Caco-2 (cell line): ENCODE measurements around the gene ANKLE1. TPM values are rescaled to one million over a fixed set of nuclear protein-coding genes. Genes with fewer than 3 reads are reported as not detected.
A peak's percentile ranks its signal among the peaks of the same experiment; 100 is the strongest.

Experiments
- BruUV-seq: library from RNA; stranded (reverse); fragments of 400-500 nt; replicated peaks from 2 replicates; lab custom pipeline; 2021; lab: Mats Ljungman, UMichigan
- CTCF ChIA-PET: fragments of 300-600 bp; sonication (Branson Sonifier 250); formaldehyde crosslinking; loops from one replicate; lab custom pipeline; 2022; ENCODE audit warnings: antibody characterized with exemption; lab: Charles Lee
- POLR2A ChIA-PET: fragments of 300-600 bp; sonication (Branson Sonifier 250); formaldehyde crosslinking; loops from one replicate; lab custom pipeline; 2022; ENCODE audit warnings: antibody characterized with exemption; lab: Charles Lee
- DNase-seq, 2 experiments: peaks; one replicate each; pipeline versions ENCODE4 v3.0.0 to v3.0.0-alpha.2; 2020 to 2022
- H3K27me3 ChIP-seq: replicated peaks from 2 replicates; pipeline ENCODE4 v1.6.0; 2011; ENCODE audit warnings: low read length; ENCODE audit not compliant: control insufficient read depth, insufficient read depth
- H3K36me3 ChIP-seq: 2 replicates; pipeline ENCODE4 v1.5.1; 2011; ENCODE audit warnings: low read length; ENCODE audit not compliant: control insufficient read depth, insufficient read depth
- H3K4me1 ChIP-seq: fragments of 250-450 bp; sonication (Bioruptor Pico); 2 replicates; pipeline ENCODE4 v1.5.1; 2020; ENCODE audit warnings: mild to moderate bottlenecking
- H3K4me3 ChIP-seq: 2 replicates; pipeline ENCODE4 v1.5.1; 2011; ENCODE audit warnings: low read depth, mild to moderate bottlenecking, control low read depth, low read length
- H3K9me3 ChIP-seq: fragments of 250-450 bp; sonication (Bioruptor Pico); 2 replicates; pipeline ENCODE4 v1.5.1; 2020; ENCODE audit warnings: mild to moderate bottlenecking, moderate library complexity
- H3K27ac Mint-ChIP-seq: one replicate; pipeline ENCODE4 v1.8.0; 2022; ENCODE audit warnings: mixed read lengths; ENCODE audit not compliant: unreplicated experiment
- H3K27me3 Mint-ChIP-seq: one replicate; pipeline ENCODE4 v1.8.0; 2022; ENCODE audit warnings: mixed read lengths; ENCODE audit not compliant: insufficient read depth, unreplicated experiment
- H3K36me3 Mint-ChIP-seq: one replicate; pipeline ENCODE4 v1.8.0; 2022; ENCODE audit warnings: mild to moderate bottlenecking, mixed read lengths; ENCODE audit not compliant: insufficient read depth, unreplicated experiment
- H3K4me1 Mint-ChIP-seq: one replicate; pipeline ENCODE4 v1.8.0; 2022; ENCODE audit warnings: low read depth, mixed read lengths; ENCODE audit not compliant: unreplicated experiment
- H3K4me3 Mint-ChIP-seq: one replicate; pipeline ENCODE4 v1.8.0; 2022; ENCODE audit warnings: mild to moderate bottlenecking, moderate library complexity, mixed read lengths; ENCODE audit not compliant: unreplicated experiment
- H3K9me3 Mint-ChIP-seq: one replicate; pipeline ENCODE4 v1.8.0; 2022; ENCODE audit warnings: mixed read lengths; ENCODE audit not compliant: unreplicated experiment
- CTCF ChIP-seq, 2 experiments: fragments of 200-600 bp in 1 of 2; IDR thresholded peaks; 1 replicate in 1 of 2; 2 replicates in 1 of 2; pipeline versions ENCODE4 v1.5.1 to v1.8.0; 2011 to 2022; ENCODE audit warnings: antibody characterized with exemption in 1 of 2, control low read depth in 1 of 2, inconsistent platforms in 1 of 2, low read depth in 1 of 2, low read length in 1 of 2, mild to moderate bottlenecking in 1 of 2, moderate library complexity in 1 of 2; ENCODE audit not compliant: insufficient read depth in 1 of 2, severe bottlenecking in 1 of 2, unreplicated experiment in 1 of 2
- intact Hi-C: fragments of 100-400 bp; cut with micrococcal nuclease; formaldehyde crosslinking; loops from one replicate; pipeline ENCODE4 v1.10.0; 2022; ENCODE audit not compliant: unreplicated experiment
- total RNA-seq: library from RNA; stranded (reverse); gene quantifications from 2 replicates; pipeline ENCODE4 v1.2.3, GENCODE V29; 2022

ANKLE1 gene
- total RNA-seq, 1 experiment from 2014 or later = 14.3 TPM

GRCh38 chr19:17307876-17308377 lies 26.2 kb downstream of the ANKLE1 start:
- Mint-ChIP-seq H3K9me3 (no peaks in the 10 kb centered on the region), H3K4me1 (peaks cover 20% of the 10 kb centered on the region), H3K27ac (peak overlapping the region; percentile 10), H3K27me3 (no peaks in the 10 kb centered on the region), H3K36me3 (peaks cover 50% of the 10 kb centered on the region), H3K4me3 (peak overlapping the region; percentile 50)
- ChIA-PET POLR2A (interaction anchor here (0.6 kb wide), 1 partner anchor 19 kb away, joined by 4 read pairs; no protein-coding TSS in a partner anchor), CTCF (interaction anchor here (1.9 kb wide), 1 partner anchor 20 kb away, joined by 13 read pairs; no protein-coding TSS in a partner anchor)
- no peaks in the 10 kb centered on the region for H3K9me3 ChIP-seq
- intact Hi-C loops = loop anchor here (2.0 kb wide), 1 partner anchor 29 kb away; the partner anchor contains the start of gene GTPBP3
- DNase-seq = no peak
- peaks cover 30% of the 10 kb centered on the region for H3K4me1 ChIP-seq
- peaks cover 3% of the 10 kb centered on the region; the same call in 1 of the 2 replicates for H3K36me3 ChIP-seq
- TF ChIP-seq CTCF (IDR thresholded peaks at IDR 0.05; ENCODE audit: insufficient read depth in 1 of 2, low read depth in 1 of 2, low read length in 1 of 2, severe bottlenecking in 1 of 2, unreplicated experiment in 1 of 2) = no peak
- no peak overlapping the region for H3K4me3 ChIP-seq
- BruUV-seq = no TSS peak
- no peaks in the 10 kb centered on the region for H3K27me3 ChIP-seq

GRCh38 chr19:17309198-17309964 lies 27.7 kb downstream of the ANKLE1 start, which contains the start of gene DDA1:
TSS of gene DDA1 (plus strand) at chr19:17309563. CDS start at chr19:17309655, 92 bp downstream.
- Histone ChIP-seq H3K27me3 (no peaks in the 10 kb centered on the region), H3K4me3 (peak within 1 kb of the TSS; percentile 54), H3K9me3 (no peaks in the 10 kb centered on the region), H3K4me1 (peaks cover 23% of the 10 kb centered on the region), H3K36me3 (peaks cover 3% of the 10 kb centered on the region)
- no peak for TF ChIP-seq CTCF (IDR thresholded peaks at IDR 0.05; ENCODE audit: insufficient read depth in 1 of 2, low read depth in 1 of 2, low read length in 1 of 2, severe bottlenecking in 1 of 2, unreplicated experiment in 1 of 2)
- BruUV-seq = TSS peak; percentile 60
- peaks cover 53% of the 10 kb centered on the region for H3K36me3 Mint-ChIP-seq
- ChIA-PET CTCF (interaction anchor here (0.7 to 1.9 kb wide), 6 partner anchors 17 to 110 kb away, joined by 3 to 13 read pairs (median 4); partner anchors contain the start of gene ANO8), POLR2A (interaction anchor here (0.5 to 2.0 kb wide), 12 partner anchors 12 to 915 kb away, joined by 3 to 17 read pairs (median 5); partner anchors contain the start of genes ANO8, BABAM1, OCEL1 and USE1)
- no peaks in the 10 kb centered on the region for H3K27me3 Mint-ChIP-seq
- H3K27ac Mint-ChIP-seq = peak within 1 kb of the TSS; percentile 82
- intact Hi-C loops = loop anchor here (2.0 kb wide), 1 partner anchor 27 kb away; the partner anchor contains the start of gene GTPBP3
- H3K4me3 Mint-ChIP-seq = peak within 1 kb of the TSS; percentile 93
- no peaks in the 10 kb centered on the region for H3K9me3 Mint-ChIP-seq
- DNase-seq = peak; percentile 98 to 100
- peaks cover 20% of the 10 kb centered on the region for H3K4me1 Mint-ChIP-seq

GRCh38 chr19:17309965-17310461 lies 28.3 kb downstream of the ANKLE1 start:
- POLR2A ChIA-PET = interaction anchor here (1.0 to 2.0 kb wide), 4 partner anchors 11 to 43 kb away, joined by 4 to 17 read pairs (median 10); partner anchors contain the start of genes ANO8 and BABAM1
- Mint-ChIP-seq H3K4me1 (peaks cover 20% of the 10 kb centered on the region), H3K36me3 (peaks cover 54% of the 10 kb centered on the region), H3K9me3 (no peaks in the 10 kb centered on the region), H3K4me3 (peak overlapping the region; percentile 93), H3K27ac (peak overlapping the region; percentile 82), H3K27me3 (no peaks in the 10 kb centered on the region)
- CTCF ChIA-PET = interaction anchor here (0.6 to 1.9 kb wide), 3 partner anchors 18 to 109 kb away, joined by 3 to 13 read pairs (median 6); no protein-coding TSS in a partner anchor
- peaks cover 4% of the 10 kb centered on the region for H3K36me3 ChIP-seq
- no peak for DNase-seq
- H3K27me3 ChIP-seq = no peaks in the 10 kb centered on the region
- BruUV-seq = no TSS peak
- H3K4me3 ChIP-seq = peak overlapping the region; percentile 54
- no peak for TF ChIP-seq CTCF (IDR thresholded peaks at IDR 0.05; ENCODE audit: insufficient read depth in 1 of 2, low read depth in 1 of 2, low read length in 1 of 2, severe bottlenecking in 1 of 2, unreplicated experiment in 1 of 2)
- H3K9me3 ChIP-seq = no peaks in the 10 kb centered on the region
- peaks cover 23% of the 10 kb centered on the region for H3K4me1 ChIP-seq
- intact Hi-C loops = loop anchor here (2.0 kb wide), 1 partner anchor 27 kb away; the partner anchor contains the start of gene GTPBP3
